ENCODE results near the gene IL17RE. TPM values are rescaled to one million over a fixed set of nuclear protein-coding genes. Genes with fewer than 3 reads are reported as not detected.

IL17RE gene
- total RNA-seq, 4 donors from 2014 or later, result 0.47 to 0.85 (median 0.79) TPM

DNA sequence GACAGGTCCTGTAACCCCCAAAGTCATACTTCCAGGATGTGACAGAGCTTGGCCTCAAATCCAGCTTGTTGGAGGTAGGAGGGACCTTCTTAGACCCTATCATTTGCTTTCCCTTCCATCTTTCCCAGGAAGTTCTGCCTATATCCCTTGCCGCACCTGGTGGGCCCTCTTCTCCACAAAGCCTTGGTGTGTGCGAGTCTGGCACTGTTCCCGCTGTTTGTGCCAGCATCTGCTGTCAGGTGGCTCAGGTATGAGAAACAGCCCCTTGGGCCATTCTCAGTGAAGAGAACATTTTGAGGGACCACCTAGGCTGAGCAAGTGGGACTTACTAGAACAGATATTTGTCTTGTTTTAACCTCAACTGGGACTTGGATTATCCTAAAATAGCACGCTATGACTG is 1.3 kb downstream of the IL17RE start:
- ATAC-seq, result no peak
- H3K27ac ChIP-seq, result no peak overlapping the region

DNA sequence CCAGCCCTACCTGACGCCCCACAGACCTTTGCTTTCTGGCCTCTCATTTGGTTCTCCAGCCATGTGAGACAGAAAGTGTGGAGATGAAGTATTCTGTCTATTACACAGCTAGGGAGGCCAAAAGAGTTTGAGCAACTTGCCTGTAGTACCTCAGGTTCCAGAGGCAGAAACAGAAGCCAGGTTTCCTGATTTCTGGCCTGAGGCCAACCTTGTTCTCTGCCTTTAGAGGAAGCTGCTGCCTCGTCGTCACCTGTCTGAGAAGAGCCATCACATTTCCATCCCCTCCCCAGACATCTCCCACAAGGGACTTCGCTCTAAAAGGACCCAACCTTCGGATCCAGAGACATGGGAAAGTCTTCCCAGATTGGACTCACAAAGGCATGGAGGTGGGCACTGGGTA is 3.8 kb downstream of the IL17RE start:
- H3K9me3 ChIP-seq, result no peaks in the 10 kb centered on the region
- H3K27me3 ChIP-seq, result no peaks in the 10 kb centered on the region
- no peaks in the 10 kb centered on the region for H3K4me1 ChIP-seq
- no peaks in the 10 kb centered on the region for H3K36me3 ChIP-seq
- no peak for ATAC-seq
- H3K27ac ChIP-seq, result no peak overlapping the region
- 90 to 100% methylated on average over 1 to 2 of the region's 5 CpGs for WGBS, 2 donors (ENCODE audit: low coverage in 1 of 2)
- TF ChIP-seq POLR2A (IDR thresholded peaks at IDR 0.05) (no peak), POLR2AphosphoS5 (IDR thresholded peaks at IDR 0.05) (no peak)
- TF ChIP-seq, protein P1, sequence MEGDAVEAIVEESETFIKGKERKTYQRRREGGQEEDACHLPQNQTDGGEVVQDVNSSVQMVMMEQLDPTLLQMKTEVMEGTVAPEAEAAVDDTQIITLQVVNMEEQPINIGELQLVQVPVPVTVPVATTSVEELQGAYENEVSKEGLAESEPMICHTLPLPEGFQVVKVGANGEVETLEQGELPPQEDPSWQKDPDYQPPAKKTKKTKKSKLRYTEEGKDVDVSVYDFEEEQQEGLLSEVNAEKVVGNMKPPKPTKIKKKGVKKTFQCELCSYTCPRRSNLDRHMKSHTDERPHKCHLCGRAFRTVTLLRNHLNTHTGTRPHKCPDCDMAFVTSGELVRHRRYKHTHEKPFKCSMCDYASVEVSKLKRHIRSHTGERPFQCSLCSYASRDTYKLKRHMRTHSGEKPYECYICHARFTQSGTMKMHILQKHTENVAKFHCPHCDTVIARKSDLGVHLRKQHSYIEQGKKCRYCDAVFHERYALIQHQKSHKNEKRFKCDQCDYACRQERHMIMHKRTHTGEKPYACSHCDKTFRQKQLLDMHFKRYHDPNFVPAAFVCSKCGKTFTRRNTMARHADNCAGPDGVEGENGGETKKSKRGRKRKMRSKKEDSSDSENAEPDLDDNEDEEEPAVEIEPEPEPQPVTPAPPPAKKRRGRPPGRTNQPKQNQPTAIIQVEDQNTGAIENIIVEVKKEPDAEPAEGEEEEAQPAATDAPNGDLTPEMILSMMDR (IDR thresholded peaks at IDR 0.05), result no peak
- no peak overlapping the region for H3K4me3 ChIP-seq

More for the DNA sequence above, 1.3 kb downstream of the IL17RE start:
- no peaks in the 10 kb centered on the region for H3K9me3 ChIP-seq
- no peaks in the 10 kb centered on the region for H3K27me3 ChIP-seq
- 86 to 98% methylated on average over 4 of the region's 4 CpGs for WGBS, 2 donors (ENCODE audit: low coverage in 1 of 2)
- H3K4me1 ChIP-seq, result peaks cover 0 to 3% (median 0%) of the 10 kb centered on the region in 3 donors
- no peaks in the 10 kb centered on the region for H3K36me3 ChIP-seq
- no peak for TF ChIP-seq POLR2A (IDR thresholded peaks at IDR 0.05)
- TF ChIP-seq, protein P1 (IDR thresholded peaks at IDR 0.05), result no peak
- no peak for TF ChIP-seq EP300 (IDR thresholded peaks at IDR 0.05)
- H3K4me3 ChIP-seq, result no peak overlapping the region

DNA sequence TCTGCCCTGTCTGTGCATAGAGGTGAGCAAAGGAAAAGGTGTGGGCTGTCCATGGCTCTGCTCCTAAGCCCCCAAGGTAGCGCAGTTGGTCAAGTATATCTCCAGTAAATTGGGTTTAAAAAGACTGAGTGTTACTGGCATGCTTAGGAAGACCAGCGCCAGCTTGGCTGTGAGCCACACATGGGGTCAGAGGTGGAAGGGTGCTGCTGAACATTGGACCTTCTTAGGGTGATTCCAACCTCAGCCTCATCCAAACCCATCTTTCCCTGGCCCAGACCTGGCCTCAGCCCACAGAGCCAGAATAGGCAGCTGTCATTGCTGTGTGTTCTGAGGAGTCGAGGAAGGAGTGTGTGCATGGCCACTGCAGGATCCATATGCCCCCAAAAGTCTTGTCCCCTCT is 5.6 kb downstream of the IL17RE start:
- H3K4me3 ChIP-seq, result no peak overlapping the region
- H3K36me3 ChIP-seq, result no peaks in the 10 kb centered on the region
- no CpG with 5 or more reads among the region's 3 CpGs for WGBS, 2 donors (ENCODE audit: low coverage in 1 of 2)
- ATAC-seq, result no peak
- H3K4me1 ChIP-seq, result peaks cover 0 to under 1% (median 0%) of the 10 kb centered on the region in 3 donors
- no peak overlapping the region for H3K27ac ChIP-seq
- no peak for TF ChIP-seq POLR2AphosphoS5 (IDR thresholded peaks at IDR 0.05)
- no peak for TF ChIP-seq EP300 (IDR thresholded peaks at IDR 0.05)
- TF ChIP-seq POLR2A (IDR thresholded peaks at IDR 0.05), result no peak
- TF ChIP-seq, protein P1 (IDR thresholded peaks at IDR 0.05), result no peak
- H3K27me3 ChIP-seq, result no peaks in the 10 kb centered on the region
- no peaks in the 10 kb centered on the region for H3K9me3 ChIP-seq

DNA sequence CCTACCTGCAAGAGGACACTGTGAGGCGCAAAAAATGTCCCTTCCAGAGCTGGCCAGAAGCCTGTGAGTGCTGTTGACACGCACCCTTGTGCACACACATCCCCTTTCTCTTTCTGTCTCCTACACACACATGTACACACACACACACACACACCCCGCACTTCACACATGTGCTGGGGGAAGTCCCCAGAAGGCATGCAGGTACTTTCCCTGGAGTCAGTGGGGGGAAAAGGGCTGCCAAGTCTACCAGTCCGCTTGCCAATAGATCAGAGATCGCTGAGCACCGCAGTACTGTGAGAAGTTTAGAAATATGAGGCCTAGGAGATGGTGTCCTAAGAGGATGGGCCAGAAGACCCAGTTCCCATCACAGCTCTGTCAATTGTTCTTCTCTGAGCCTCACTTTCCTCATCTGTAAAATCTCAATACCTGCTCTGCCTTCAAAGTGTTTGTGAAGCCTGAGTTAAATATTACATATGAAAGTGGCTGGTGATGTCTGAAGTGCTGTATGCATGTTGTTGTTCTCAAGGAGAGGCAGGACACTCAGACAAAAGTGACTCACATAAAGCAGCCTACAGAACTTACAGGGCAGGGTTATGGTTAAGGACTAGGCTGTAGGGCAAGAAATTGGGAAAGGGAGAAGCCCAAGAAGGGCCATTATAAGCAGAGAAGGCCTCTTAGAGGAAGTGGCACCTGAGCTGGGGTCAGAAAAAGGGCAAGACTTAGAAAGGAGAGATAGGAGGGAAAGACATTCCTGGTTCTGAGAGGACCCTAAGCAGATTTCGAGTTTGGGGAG is 6.8 kb downstream of the IL17RE start:
- H3K27ac ChIP-seq, result no peak overlapping the region
- H3K9me3 ChIP-seq, result no peaks in the 10 kb centered on the region
- no peak for ATAC-seq
- TF ChIP-seq, protein P1 (IDR thresholded peaks at IDR 0.05), result no peak
- TF ChIP-seq EP300 (IDR thresholded peaks at IDR 0.05) (no peak), POLR2AphosphoS5 (IDR thresholded peaks at IDR 0.05) (no peak), POLR2A (IDR thresholded peaks at IDR 0.05) (no peak)
- no peak overlapping the region for H3K4me3 ChIP-seq
- WGBS, 2 donors (ENCODE audit: low coverage in 1 of 2), result 92% methylated on average over 2 to 6 of the region's 7 CpGs
- H3K36me3 ChIP-seq, result no peaks in the 10 kb centered on the region
- H3K27me3 ChIP-seq, result no peaks in the 10 kb centered on the region
- peaks cover 0 to 12% (median 0%) of the 10 kb centered on the region in 3 donors for H3K4me1 ChIP-seq

DNA sequence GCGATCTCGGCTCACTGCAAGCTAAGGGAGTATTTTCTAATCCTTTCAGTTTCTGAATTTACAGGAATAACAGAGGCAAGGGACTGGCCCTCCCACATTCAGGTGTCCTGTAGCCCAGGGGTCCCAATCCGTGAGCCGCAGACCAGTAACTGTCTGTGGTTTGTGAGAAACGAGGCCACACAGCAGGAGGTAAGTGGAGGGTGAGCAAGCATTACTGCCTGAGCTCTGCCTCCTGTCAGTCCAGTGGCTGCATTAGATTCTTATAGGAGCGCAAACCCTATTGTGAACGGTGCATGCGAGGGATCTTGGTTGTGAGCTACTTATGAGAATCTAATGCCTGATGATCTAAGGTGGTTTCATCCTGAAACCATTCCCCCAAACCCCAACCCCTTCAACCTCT is 9.2 kb downstream of the IL17RE start:
- Histone ChIP-seq H3K4me1 (peaks cover 0 to 36% (median 6%) of the 10 kb centered on the region in 3 donors), H3K27me3 (no peaks in the 10 kb centered on the region), H3K36me3 (no peaks in the 10 kb centered on the region), H3K9me3 (no peaks in the 10 kb centered on the region), H3K27ac (no peak overlapping the region), H3K4me3 (no peak overlapping the region)
- no peak for ATAC-seq
- WGBS, 2 donors (ENCODE audit: low coverage in 1 of 2), result 75 to 80% methylated on average over 2 to 5 of the region's 8 CpGs
- no peak for TF ChIP-seq POLR2AphosphoS5 (IDR thresholded peaks at IDR 0.05)
- TF ChIP-seq, protein P1 (IDR thresholded peaks at IDR 0.05), result no peak
- TF ChIP-seq POLR2A (IDR thresholded peaks at IDR 0.05), result no peak
- no peak for TF ChIP-seq EP300 (IDR thresholded peaks at IDR 0.05)
